Posterior cingulate gyrus (tissue), 11 donors: ENCODE results near the gene NOL6.
"Not testable (repeated sequence)": the region's sequence is repeated elsewhere in the genome, so short reads cannot be mapped to it uniquely, and the experiment has no call there.

Experiments
- DNase-seq, 10 donors: peaks; one replicate each; pipeline versions ENCODE4 v3.0.0 to v3.0.0-alpha.2; 2020 to 2021; ENCODE audit warnings: mixed read lengths in 3 of 10
- intact Hi-C: fragments of 100-400 bp; cut with DNase I; formaldehyde crosslinking; loops from one replicate; pipeline ENCODE4 v1.15.1; 2023

NOL6 gene

DNA sequence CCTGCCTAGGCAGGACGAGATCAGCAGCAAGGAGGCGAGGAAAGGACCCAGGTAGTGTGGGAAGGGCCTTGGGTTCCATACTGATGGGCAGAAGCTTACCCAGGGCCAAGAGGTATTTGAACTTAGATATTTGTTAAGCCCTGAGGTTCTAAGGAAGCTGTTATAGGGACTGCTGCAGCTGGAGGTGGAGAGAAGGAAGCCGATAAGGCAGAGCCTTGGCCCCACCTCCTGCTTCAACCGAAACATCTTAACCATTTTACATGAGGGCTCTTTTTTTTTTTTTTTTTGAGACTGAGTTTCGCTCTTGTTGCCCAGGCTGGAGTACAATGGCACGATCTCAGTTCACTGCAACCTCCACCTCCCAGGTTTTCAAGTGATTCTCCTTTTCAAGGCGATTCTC is 17.8 kb downstream of the NOL6 start:
- DNase-seq, result no peak
- intact Hi-C loops, result no loop called here

DNA sequence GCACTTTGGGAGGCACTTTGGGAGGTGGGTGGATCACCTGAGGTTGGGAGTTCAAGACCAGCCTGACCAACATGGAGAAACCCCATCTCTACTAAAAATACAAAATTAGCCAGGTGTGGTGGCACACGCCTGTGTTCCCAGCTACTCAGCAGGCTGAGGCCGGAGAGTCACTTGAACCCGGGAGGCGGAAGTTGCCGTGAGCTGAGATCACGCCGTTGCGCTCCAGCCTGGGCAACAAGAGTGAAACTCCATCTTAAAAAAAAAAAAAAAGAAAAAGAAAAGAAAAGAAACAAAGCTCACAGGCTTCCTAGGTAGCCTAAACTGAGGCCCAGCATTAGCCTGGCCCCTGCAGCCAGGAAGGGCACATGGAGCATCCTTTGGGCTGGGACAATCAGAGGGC is 18.3 kb downstream of the NOL6 start:
- intact Hi-C loops, DNase-seq: not testable (repeated sequence)

DNA sequence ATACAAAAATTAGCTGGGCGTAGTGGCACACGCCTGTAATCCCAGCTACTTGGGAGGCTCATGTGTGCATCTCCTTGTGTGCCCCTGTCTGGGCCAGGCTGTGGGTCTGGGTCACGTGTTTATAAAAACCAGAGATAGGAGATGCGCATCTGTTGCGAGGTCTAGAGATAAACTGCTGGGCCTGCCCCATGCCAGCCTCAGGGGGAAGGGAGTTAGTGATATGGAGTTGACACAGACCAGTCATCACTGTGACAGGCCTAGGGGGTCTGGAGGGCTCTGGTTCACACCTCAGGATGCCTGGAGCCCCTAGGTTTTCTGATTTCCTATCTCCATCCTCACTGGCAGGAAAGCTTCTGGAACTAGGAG is 19.1 kb downstream of the NOL6 start:
- DNase-seq, intact Hi-C loops: not testable (repeated sequence)

DNA sequence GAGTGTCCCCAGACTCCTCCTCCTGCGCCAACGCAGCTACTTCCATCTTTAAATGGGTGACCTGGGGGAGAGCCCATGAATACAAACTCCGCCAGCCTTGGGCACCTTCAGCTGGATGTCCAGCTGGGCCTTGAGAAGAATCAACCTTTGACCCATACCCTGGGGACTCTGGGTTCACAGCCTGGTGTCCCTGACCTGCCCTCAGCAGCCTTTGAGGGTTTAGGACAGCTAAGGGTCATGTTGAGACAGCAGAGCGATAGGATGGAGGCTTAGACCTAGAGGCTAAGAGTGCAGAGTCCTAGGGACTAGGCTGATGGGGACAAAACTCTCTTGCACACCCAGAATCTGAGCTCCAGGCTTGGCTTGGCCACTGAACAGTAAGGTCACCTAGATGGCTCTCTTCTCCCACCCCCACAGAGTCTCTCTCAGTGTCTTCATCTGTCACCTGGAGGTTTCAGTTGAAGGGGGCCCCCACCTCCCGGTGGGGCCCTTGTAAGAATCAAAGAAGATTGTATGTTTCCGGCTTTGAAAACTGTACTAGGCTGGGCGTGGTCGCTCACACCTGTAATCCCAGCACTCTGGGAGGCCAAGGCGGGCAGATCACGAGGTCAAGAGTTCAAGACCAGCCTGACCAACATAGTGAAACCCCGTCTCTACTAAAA is 19.6 kb downstream of the NOL6 start:
- intact Hi-C loops, result no loop called here
- no peak for DNase-seq

DNA sequence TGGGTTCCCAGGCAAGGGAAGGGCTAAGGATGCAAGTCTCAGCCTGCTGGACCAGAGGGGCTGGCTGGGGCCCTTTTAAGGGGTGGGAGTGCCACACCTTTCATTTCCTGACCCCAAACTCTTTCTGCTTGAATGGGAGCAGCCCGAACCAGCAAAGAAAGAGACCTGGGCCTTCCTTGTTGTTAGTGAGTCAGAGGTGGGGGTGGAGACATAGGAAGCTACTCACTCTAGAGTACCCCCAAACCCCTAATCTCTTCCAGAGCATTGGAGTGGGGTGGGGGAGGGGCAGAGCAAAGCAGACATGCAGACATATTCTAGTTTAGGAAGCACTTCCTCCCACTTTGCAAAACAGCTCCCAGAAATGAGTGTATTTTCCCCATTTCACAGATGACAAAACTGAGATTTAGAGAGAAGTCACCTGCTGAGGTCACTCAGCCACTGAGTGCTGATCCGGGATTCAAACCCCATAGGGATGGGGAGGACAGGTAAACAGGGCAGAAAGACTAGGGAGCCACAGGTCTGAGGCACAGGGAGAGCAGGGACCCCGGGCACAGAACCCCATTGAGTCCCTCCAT is 20.4 kb downstream of the NOL6 start:
- intact Hi-C loops, result no loop called here
- no peak for DNase-seq

DNA sequence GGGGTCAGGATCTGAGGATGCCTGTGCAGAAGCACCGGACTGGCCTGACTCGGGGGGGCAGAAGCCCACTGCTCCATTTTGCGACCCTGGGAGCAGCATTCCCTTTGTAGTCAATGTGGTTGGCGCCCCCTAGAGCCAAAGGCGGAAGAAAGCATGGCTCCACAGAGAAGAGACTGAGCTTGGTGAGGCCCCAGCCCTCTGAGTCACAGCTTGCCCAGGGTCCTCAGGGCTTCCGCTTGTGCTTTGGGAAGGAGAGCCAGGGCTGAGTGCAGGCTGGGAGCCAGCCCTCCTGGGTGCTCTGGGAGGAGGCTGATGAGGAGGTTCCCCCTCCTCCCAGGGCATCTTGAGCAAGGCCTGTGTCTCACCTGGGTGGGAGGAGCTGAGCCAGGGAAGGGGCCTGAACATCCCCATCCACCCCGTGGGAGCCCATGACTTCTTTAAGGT is 20.9 kb downstream of the NOL6 start:
- peak in 4 of 10 donors; percentile 17 to 29 (median 20) for DNase-seq
- intact Hi-C loops, result no loop called here

DNA sequence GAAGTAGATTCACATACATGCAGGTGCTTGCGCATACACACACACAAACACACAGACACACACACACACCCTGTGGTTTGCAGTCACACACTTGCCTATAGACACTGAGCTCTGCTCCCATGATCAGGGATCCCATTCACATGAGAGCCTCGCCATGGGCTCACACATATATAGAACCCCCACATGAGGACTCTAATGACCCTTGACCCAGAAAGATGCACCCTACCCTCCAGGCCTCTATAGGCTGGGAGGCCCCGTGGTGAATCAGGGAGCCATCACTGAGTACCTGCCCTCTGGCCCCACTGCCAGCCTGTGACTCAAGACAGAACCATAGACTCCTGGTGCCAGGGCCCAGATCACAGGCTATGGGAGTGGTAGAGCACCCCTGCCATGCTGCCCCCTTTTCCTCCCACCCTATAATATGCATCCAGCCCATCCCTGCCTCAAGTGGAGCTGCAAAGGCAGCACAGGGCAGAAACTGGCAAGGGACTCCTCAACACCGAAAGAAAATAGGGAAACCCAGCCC is 23.0 kb downstream of the NOL6 start:
- intact Hi-C loops, result no loop called here
- DNase-seq, result no peak

DNA sequence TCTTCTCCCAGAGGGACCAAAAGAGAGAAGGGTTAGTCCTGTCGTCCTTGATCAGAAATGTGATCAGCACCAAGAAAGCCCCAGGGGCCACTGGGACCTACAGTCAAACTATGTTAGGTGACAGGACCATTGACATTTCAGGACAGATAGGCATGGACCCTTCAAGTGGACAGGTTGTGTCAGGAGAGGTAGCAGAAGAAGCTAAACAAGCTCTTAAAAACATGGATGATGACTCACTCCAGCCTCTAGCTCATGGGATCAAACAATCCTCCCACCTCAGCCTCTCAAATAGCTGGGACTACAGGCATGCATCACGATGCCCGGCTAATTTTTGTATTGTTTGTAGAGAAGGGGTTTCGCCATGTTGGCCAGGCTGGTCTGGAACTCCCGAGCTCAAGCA is 24.0 kb downstream of the NOL6 start:
- intact Hi-C loops, result no loop called here
- DNase-seq, result no peak

DNA sequence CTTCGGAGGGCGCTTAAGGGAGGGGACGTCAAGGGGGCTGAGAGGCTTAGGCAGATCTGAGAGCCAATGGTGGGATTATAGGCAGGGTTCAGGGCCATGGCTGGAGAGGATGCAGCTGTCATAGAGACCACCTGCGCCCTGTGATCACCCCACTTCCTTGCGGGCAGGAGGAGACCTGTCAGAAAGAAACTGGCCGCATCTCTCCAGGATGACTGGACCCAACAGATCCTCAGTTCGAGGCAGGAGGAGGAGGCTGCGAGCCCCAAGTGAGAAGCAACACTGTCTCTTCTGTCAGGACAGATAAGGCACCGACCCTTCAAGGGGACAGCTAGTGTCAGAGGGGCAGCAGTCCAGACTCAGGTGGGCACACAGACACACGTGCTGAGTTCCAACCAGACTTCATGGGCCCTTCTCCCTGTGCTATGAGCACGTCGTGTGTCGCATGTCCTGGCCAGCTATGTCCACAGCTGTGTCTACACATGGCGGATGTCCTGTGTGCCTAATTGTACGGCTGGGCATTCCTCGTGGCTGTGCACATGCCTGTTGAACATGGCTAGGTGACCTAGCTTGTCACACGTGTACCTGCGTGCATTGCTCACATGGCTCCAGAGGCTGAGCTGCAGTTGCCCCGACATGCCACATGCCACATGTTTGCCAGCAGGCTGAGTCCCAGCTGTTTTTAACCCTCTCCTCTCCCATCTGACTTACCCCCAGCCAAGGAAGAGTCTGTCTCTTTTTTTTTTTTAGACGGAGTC is 25.7 kb downstream of the NOL6 start:
- no peak for DNase-seq
- intact Hi-C loops, result no loop called here

DNA sequence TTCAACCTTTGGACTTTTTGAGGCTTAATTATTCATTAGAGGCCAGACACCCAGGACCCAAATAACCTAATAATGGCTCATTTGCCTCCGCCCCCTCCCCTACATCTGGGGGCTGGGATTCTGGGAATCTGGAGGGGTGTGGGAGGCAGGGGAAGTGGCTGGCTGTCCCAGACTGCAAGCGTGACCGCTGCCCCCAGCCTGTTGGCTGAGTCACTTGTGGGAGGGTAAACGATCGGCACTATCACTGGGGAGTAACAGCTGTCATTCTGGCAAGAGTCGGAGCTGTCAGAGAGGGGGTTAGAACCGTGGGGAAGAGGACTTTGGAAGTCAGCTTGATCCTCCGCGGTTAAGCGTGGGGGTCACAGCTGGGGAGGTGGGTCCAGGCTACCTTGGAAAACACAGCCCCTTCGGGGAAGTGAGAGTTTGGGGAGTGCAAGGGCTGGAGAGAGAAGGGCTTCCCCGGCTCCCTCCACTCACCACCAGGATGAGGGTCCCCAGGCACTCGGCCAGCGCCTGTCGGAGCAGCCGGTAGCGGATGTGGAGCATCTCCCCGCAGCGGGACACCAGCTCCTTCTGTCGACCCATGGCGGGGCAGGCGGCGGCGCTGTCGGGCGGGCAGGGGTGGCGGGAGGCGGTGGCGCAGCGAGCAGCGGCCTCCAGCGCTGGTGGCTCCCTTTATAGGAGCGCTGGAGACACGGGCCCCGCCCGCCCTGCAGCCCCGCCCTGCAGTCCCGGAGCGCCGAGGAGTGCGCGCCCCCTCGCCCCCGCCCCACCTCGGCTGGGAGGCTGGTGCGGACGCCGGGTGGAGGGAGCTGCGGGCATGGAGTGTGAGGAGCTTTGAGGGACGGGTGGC is 26.6 kb downstream of the NOL6 start, which contains the start of gene AQP3:
AQP3 (minus strand) TSS at position 648 of the 853 bp plus-strand sequence; CDS start at position 585, 63 bp downstream.
- intact Hi-C loops, result no loop called here
- DNase-seq, result peak; percentile 50 to 94 (median 60)

DNA sequence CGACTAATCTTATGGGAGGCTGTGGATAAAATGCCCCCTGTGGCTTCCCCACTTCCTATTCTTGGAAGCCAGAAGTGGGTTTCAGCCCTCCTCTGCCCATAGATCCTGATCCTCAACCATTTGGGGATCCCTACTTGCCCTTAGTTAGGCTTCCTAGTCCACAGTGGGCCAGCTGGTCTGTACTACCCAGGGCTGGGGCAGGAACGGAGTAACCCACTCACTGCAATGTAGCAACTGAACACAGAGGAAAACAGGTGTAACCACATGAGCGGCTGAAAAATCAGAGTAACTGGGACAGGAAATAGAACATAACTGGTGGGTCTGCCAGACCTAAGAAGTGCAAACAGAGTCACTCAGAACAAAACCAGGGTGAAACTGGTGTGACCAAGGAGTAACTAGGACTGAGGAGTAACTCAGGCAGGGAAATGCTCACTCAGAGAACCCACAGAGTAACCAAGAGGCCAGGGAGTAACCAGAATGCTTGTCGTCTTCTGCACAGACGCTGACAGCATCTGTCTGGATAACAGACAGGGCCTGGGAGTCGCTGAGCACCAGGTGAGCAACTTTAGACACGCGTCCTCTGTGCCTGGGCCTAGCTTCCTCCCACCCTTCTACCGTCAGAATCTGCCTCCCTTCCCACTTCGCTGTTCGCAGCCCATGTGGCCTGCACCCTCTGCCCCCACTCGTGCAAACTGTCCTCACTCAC is 27.3 kb downstream of the NOL6 start:
- no peak for DNase-seq
- intact Hi-C loops, result no loop called here

DNA sequence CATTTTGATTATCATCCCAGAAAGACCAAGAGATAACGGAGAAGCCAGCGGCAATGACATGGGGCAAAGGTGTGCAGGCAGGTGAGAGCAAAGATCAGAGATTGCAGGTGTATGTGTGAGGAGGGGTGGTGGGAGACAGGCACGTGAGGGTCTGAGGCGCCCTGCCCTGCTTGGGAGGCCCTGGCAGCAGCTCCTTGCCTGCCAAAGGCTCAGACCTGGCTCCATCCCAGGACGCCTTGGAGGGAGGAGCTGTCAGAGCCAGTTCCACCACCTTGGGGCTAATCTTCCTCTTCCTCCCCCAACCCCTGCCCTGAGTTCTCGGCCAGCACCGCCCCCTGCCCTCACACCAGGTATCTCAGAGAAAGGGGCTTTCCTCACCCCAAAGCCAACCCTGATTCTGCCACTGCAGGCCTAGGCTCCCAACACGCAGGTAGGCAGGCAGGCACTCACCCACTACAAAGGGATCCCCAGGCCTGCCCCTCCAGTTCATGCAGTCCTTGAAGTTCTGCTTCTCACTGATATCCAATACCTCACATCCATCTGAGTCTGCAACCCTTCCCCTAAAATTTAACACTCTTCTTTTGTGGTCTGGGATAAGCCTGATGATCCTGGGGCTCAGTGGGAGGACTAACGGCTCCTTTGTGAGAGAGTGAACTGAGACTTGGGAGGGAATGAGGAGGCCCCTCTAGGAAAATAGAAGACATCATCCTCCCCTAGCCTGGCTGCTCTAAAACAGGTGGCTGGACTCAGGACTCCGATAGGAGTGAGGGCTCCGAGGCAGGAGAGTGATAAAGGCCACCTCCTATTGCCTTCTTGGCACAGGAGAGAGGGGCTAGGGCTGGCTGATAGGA is 28.1 kb downstream of the NOL6 start:
- intact Hi-C loops, result no loop called here
- no peak for DNase-seq

DNA sequence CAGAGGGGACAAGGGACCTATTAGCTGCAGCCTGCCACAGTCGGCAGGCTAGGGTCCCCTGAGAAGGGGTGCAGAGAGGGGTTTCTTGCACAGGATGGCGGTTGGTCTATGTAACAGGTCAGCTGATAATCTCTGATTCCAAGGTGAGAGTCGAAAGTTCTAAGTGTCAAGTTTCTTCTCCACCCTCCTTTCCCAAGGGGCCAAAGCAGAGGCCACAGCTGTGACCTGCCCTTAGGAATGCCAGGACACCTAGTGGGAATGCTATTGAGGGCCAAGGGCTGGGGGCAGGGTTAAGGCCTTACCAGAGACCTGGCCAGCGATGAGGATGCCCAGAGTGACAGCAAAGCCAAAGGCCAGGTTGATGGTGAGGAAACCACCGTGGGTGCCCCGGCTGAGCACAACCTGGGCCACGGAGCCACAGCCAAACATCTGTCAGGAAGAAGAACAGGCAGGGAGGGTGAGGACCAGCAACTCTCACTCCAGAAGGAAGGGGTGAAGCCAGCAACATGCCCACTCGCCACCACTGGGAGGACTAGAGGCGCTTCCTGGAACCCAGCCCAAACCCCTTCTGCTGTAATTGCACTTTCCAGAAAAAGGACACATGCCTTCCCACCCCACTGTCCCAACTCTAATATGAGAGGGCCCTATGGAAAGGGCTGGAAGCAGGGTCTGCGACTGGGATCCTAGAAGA is 30.1 kb downstream of the NOL6 start:
- no peak for DNase-seq
- intact Hi-C loops, result no loop called here

DNA sequence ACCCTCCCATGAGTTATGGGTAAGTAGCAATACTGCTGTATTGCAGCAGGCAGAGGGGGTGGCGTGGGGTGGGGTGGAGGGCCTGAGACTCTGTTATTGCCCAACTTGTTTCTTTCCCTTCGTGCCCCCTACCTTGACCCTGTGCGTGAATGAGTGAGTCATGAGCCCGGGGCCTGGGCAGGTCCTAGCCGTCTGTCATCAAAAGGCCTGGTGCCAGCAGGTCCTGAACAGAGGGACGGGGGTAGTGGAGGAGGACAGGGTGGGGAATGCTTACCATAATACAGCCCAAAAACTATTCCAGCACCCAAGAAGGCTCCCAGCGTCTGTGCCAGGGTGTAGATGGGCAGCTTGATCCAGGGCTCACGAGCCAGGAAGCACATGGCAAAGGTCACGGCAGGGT is 30.7 kb downstream of the NOL6 start:
- no peak for DNase-seq
- intact Hi-C loops, result no loop called here

DNA sequence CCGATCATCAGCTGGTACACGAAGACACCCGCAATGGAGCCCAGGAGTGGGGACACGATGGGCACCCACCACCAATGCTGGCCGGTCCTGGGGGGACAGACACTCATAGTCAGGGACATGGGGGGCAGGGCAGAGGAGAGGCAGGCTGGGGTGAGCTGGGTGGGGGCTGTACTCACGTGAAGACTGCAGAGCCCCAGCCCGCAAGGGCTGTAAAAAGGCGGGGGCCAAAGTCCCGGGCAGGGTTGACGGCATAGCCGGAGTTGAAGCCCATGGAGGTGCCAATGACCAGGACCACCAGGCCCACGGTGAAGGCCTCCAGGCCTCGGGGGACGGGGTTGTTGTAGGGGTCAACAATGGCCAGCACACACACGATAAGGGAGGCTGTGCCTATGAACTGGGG is 31.6 kb downstream of the NOL6 start:
- intact Hi-C loops, result no loop called here
- no peak for DNase-seq

DNA sequence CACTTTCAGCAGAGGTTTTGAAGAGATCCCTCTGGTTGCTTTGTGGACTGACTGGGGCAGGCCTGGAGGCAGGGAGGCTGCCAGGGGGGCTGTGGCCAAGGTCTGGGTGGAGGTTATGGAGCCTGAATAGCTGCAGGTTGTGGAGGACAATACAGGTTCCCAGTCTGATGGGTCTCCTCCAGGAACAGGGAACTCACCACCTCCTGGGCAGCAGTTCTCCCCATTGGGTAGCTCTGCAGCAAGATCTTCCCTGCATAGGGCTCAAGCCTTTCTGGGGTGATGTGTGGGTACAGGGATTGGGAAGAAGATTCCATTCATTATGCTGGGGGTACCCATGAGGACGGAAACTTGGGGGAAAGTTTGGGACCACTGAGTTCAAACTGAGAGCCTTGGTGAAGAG is 33.1 kb downstream of the NOL6 start:
- intact Hi-C loops, result no loop called here

DNA sequence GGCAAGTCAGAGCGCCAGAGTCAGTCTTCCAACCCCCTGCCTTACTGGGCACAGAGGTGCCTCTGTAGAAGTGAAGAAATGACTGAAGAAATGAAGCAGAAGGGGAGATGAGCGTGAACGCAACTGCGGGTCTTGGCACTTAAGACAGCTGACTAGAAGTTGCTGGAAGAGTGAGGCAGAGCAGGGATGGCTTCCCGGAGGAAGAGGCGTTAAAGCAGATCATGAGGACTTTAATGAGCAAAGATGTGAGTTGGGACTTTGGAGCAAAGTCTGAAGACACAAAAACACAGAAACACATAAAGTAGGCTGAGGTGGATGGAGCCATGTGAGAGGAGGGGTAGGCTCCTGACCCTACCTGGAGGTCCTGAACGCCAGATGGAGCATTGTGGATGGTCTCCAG is 33.5 kb downstream of the NOL6 start:
- intact Hi-C loops, result no loop called here
- DNase-seq, result no peak

More for the DNA sequence above, 33.1 kb downstream of the NOL6 start:
- DNase-seq, result no peak

DNA sequence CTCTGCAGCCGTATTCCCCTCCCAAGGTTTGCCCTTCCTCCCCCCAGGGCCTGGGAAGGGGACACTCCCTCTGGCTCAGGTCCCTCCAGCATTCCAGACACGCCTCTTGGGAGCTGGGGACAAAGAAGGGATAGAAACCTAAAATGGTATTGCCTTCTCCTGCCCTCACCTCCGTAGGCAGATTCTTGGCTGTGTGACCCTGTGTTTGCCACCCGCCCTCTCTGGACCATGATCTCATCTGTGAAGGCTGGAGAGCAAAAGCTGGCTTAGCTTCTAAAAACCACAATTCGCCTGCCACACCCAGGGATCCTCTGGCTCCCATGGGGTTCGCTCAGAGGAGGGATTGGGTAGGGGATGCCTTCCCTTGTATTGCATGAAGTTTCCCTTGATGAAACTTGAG is 34.0 kb downstream of the NOL6 start:
- peak in 1 of 10 donors; percentile 56 for DNase-seq
- intact Hi-C loops, result no loop called here
